CD14-positive monocyte (primary cell): ENCODE results near the gene RPL7L1. TPM values are rescaled to one million over a fixed set of nuclear protein-coding genes. Genes with fewer than 3 reads are reported as not detected.

Experiments used
- DNase-seq, 3 donors: peaks; one replicate each; pipeline ENCODE4 v3.0.0-alpha.2; 2011 to 2022
- H2AFZ ChIP-seq: 2 replicates; pipeline ENCODE4 v1.6.0; 2012; ENCODE audit warnings: mild to moderate bottlenecking, low read depth, low read length, inconsistent platforms; ENCODE audit not compliant: insufficient read depth, poor library complexity, severe bottlenecking
- H3K27ac ChIP-seq, 2 donors: 1 replicate in 1 of 2; 2 replicates in 1 of 2; pipeline ENCODE4 v1.5.1; 2012 to 2013; ENCODE audit warnings: low read length in 2 of 2, control low read depth in 1 of 2, inconsistent platforms in 1 of 2, low read depth in 1 of 2, mild to moderate bottlenecking in 1 of 2
- H3K27me3 ChIP-seq, 2 donors: one replicate each; pipeline versions ENCODE4 v1.6.0 to v1.6.1; 2011 to 2013; ENCODE audit warnings: low read length in 2 of 2; ENCODE audit not compliant: control insufficient read depth in 2 of 2, insufficient read depth in 2 of 2
- H3K36me3 ChIP-seq, 2 donors: replicated peaks in 1 of 2; 1 replicate in 1 of 2; 2 replicates in 1 of 2; pipeline versions ENCODE4 v1.5.1 to v1.6.1; 2012 to 2013; ENCODE audit warnings: low read length in 2 of 2, control low read depth in 1 of 2, inconsistent platforms in 1 of 2, mild to moderate bottlenecking in 1 of 2; ENCODE audit not compliant: insufficient read depth in 2 of 2, control insufficient read depth in 1 of 2
- H3K4me1 ChIP-seq, 2 donors: 1 replicate in 1 of 2; 2 replicates in 1 of 2; pipeline versions ENCODE4 v1.5.1 to v1.6.1; 2012 to 2013; ENCODE audit warnings: low read length in 2 of 2, control low read depth in 1 of 2, inconsistent platforms in 1 of 2, mild to moderate bottlenecking in 1 of 2, moderate library complexity in 1 of 2; ENCODE audit not compliant: insufficient read depth in 2 of 2, control insufficient read depth in 1 of 2
- H3K4me2 ChIP-seq: replicated peaks from 2 replicates; pipeline ENCODE3; 2012; ENCODE audit warnings: low read length, moderate library complexity, mild to moderate bottlenecking; ENCODE audit not compliant: poor library complexity, severe bottlenecking; ENCODE audit errors: extremely low read depth
- H3K4me3 ChIP-seq, 3 experiments: fragments of 200-600 bp in 1 of 3; sonication (generic) in 1 of 3; replicated peaks in 1 of 3; 1 replicate in 2 of 3; 2 replicates in 1 of 3; pipeline ENCODE4 v1.5.1; 2011 to 2013; ENCODE audit warnings: low read length in 3 of 3, mild to moderate bottlenecking in 3 of 3, control low read depth in 2 of 3, low read depth in 2 of 3, inconsistent platforms in 1 of 3, moderate library complexity in 1 of 3
- H3K79me2 ChIP-seq: 2 replicates; pipeline ENCODE4 v1.6.0; 2012; ENCODE audit warnings: mild to moderate bottlenecking, control low read depth, inconsistent platforms, low read length, moderate library complexity; ENCODE audit not compliant: insufficient read depth
- H3K9ac ChIP-seq: 2 replicates; pipeline ENCODE4 v1.6.0; 2017; ENCODE audit warnings: low read length, mild to moderate bottlenecking; ENCODE audit not compliant: insufficient read depth, poor library complexity, severe bottlenecking
- H3K9me3 ChIP-seq, 2 donors: replicated peaks in 1 of 2; 1 replicate in 1 of 2; 2 replicates in 1 of 2; pipeline versions ENCODE4 v1.5.1 to v1.6.1; 2012 to 2013; ENCODE audit warnings: low read length in 2 of 2, control low read depth in 1 of 2; ENCODE audit not compliant: control insufficient read depth in 1 of 2, insufficient read depth in 1 of 2
- H4K20me1 ChIP-seq: 2 replicates; pipeline ENCODE4 v1.6.0; 2012; ENCODE audit warnings: mild to moderate bottlenecking, low read length, control low read depth, moderate library complexity; ENCODE audit not compliant: insufficient read depth
- H3K27ac Mint-ChIP-seq, 7 donors: one replicate each; pipeline ENCODE4 v1.8.0; 2020; ENCODE audit warnings: mild to moderate bottlenecking in 7 of 7, mixed read lengths in 7 of 7, moderate library complexity in 6 of 7, inconsistent platforms in 2 of 7
- H3K27me3 Mint-ChIP-seq, 3 donors: one replicate each; pipeline ENCODE4 v1.8.0; 2021 to 2022; ENCODE audit warnings: low read depth in 3 of 3, mild to moderate bottlenecking in 3 of 3, mixed read lengths in 3 of 3, moderate library complexity in 3 of 3, inconsistent platforms in 1 of 3
- H3K36me3 Mint-ChIP-seq, 2 donors: one replicate each; pipeline ENCODE4 v1.8.0; 2020; ENCODE audit warnings: mixed read lengths in 2 of 2, inconsistent platforms in 1 of 2, mild to moderate bottlenecking in 1 of 2
- H3K4me1 Mint-ChIP-seq: one replicate; pipeline ENCODE4 v1.8.0; 2020; ENCODE audit warnings: mild to moderate bottlenecking, mixed read lengths
- H3K4me3 Mint-ChIP-seq, 2 donors: one replicate each; pipeline ENCODE4 v1.8.0; 2020; ENCODE audit warnings: mild to moderate bottlenecking in 2 of 2, mixed read lengths in 2 of 2, moderate library complexity in 1 of 2
- H3K9me3 Mint-ChIP-seq, 7 donors: one replicate each; pipeline ENCODE4 v1.8.0; 2020 to 2022; ENCODE audit warnings: mixed read lengths in 7 of 7, mild to moderate bottlenecking in 6 of 7, moderate library complexity in 6 of 7, inconsistent platforms in 2 of 7
- WGBS: methylation state at CpG from one replicate; pipeline ENCODE4 v1.1.5; 2013; ENCODE audit warnings: missing lambda C conversion rate; ENCODE audit not compliant: insufficient coverage; 5-methylcytosine and 5-hydroxymethylcytosine counted together
- intact Hi-C, 2 donors: fragments of 100-400 bp; cut with micrococcal nuclease; formaldehyde crosslinking; loops; one replicate each; pipeline versions ENCODE4 v1.15.0 to v1.15.1; 2023
- polyA plus RNA-seq, 3 donors: library from polyadenylated mRNA; depleted of rRNA in 1 of 3; unstranded in 2 of 3; stranded (reverse) in 1 of 3; fragments of 300-500 nt in 2 of 3; fragments of >200 nt in 1 of 3; fragmentation: Illumina TruSeq in 2 of 3; gene quantifications; 1 replicate in 2 of 3; 2 replicates in 1 of 3; pipeline ENCODE4 v1.2.3, GENCODE V29; 2012 to 2021
- TF ChIP-seq, protein P1 (sequence below): fragments of 200-600 bp; IDR thresholded peaks from one replicate; pipeline ENCODE4 v1.8.0; 2022; ENCODE audit warnings: antibody characterized with exemption, mild to moderate bottlenecking

RPL7L1 gene
- polyA plus RNA-seq, 3 donors, result 7.6 to 35.5 (median 29.7) TPM

DNA sequence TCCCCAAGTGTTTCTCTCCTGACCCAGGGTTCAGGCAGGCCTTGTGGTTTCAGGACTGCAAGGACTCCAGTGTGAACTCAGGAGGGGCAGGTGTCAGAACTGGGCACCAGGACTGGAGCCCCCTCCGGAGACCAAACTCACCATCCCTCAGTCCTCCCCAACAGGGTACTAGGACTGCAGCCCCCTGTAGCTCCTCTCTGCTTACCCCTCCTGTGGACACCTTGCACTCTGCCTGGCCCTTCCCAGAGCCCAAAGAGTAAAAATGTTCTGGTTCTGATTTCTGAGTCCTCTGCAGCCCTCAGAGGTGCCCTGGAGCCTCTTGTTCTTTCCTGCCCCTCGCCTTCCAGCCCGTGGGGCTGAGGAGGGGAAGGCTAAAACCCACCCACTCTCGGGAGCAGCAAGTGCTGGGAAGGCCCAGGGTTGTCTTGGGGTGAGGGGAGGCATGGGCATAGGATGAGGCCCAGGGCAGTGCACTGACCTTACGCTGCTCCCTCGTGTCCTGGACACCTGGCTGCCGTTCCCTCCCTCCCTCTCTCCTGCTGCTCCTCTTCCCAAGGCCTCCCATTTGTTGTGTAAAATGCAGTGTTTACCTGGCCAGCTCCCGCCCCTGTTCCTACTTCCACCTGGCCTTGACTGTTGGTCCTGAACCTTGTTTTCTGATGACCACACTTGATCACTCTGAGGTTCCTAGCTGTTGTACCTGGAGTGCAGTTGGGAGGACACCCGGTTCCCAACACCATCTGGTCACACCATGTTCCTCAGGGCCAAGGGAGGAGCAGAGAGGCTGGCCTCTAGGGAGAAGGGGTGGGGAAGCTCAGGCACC, 59.8 kb downstream of the RPL7L1 start:
- no peak overlapping the region for H2AFZ ChIP-seq
- no peak overlapping the region for H3K9ac ChIP-seq
- H3K27me3 Mint-ChIP-seq, result peaks cover 0 to 2% (median 1%) of the 10 kb centered on the region in 3 donors
- TF ChIP-seq, protein P1, sequence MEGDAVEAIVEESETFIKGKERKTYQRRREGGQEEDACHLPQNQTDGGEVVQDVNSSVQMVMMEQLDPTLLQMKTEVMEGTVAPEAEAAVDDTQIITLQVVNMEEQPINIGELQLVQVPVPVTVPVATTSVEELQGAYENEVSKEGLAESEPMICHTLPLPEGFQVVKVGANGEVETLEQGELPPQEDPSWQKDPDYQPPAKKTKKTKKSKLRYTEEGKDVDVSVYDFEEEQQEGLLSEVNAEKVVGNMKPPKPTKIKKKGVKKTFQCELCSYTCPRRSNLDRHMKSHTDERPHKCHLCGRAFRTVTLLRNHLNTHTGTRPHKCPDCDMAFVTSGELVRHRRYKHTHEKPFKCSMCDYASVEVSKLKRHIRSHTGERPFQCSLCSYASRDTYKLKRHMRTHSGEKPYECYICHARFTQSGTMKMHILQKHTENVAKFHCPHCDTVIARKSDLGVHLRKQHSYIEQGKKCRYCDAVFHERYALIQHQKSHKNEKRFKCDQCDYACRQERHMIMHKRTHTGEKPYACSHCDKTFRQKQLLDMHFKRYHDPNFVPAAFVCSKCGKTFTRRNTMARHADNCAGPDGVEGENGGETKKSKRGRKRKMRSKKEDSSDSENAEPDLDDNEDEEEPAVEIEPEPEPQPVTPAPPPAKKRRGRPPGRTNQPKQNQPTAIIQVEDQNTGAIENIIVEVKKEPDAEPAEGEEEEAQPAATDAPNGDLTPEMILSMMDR, result no peak
- H3K36me3 ChIP-seq, result peaks cover 92 to 100% of the 10 kb centered on the region in 2 donors
- no peak for DNase-seq
- peak overlapping the region in 1 of 2 donors; percentile 41 for H3K27ac ChIP-seq
- H4K20me1 ChIP-seq, result peaks cover 96% of the 10 kb centered on the region
- H3K79me2 ChIP-seq, result peaks cover 53% of the 10 kb centered on the region
- H3K4me2 ChIP-seq, result no peak overlapping the region
- peak overlapping the region in 6 of 7 donors; percentile 2 to 82 (median 53) for H3K27ac Mint-ChIP-seq
- no peak overlapping the region for H3K4me3 ChIP-seq
- no peak overlapping the region for H3K4me3 Mint-ChIP-seq
- H3K9me3 Mint-ChIP-seq, result no peaks in the 10 kb centered on the region
- peaks cover 15% of the 10 kb centered on the region for H3K4me1 Mint-ChIP-seq
- 94% methylated on average over 5 of the region's 9 CpGs for whole genome bisulfite sequencing
- no peaks in the 10 kb centered on the region for H3K9me3 ChIP-seq
- peaks cover 14% of the 10 kb centered on the region in 2 donors for H3K4me1 ChIP-seq
- peaks cover 85 to 93% of the 10 kb centered on the region in 2 donors for H3K36me3 Mint-ChIP-seq
- no peaks in the 10 kb centered on the region for H3K27me3 ChIP-seq
- intact Hi-C loops, result loop anchor here (5.0 kb wide), 2 partner anchors 37 to 38 kb away; partner anchors contain the start of gene PEX6 (in 1 of the 2)

Other genes starting within 250 kb of the RPL7L1 start
- under 1 TPM in 1 of 3 donors, not detected in 2; 0.05 TPM for gene PRPH2, start 157.0 kb upstream of the RPL7L1 start, polyA plus RNA-seq
- 10 to 100 TPM; 19.3 to 31.3 (median 30.7) TPM for gene TBCC, start 133.5 kb upstream of the RPL7L1 start, polyA plus RNA-seq
- gene BICRAL, start 97.6 kb upstream of the RPL7L1 start, polyA plus RNA-seq, result 10 to 100 TPM in 1 of 3 donors, 1 to 10 TPM in 2; 1.6 to 14.6 (median 2.2) TPM
- gene PTCRA, start 36.4 kb downstream of the RPL7L1 start, polyA plus RNA-seq, result under 1 TPM; 0.27 to 0.83 (median 0.55) TPM
- 100 to 1,000 TPM; 237 to 295 (median 262) TPM for gene CNPY3, start 49.9 kb downstream of the RPL7L1 start, polyA plus RNA-seq
- 1 to 10 TPM in 1 of 3 donors, under 1 TPM in 2; 0.17 to 7.8 (median 0.31) TPM for gene GNMT, start 81.1 kb downstream of the RPL7L1 start, polyA plus RNA-seq
- 10 to 100 TPM; 10.6 to 16.2 (median 15.5) TPM for gene PEX6, start 99.6 kb downstream of the RPL7L1 start, polyA plus RNA-seq
- 10 to 100 TPM; 10.3 to 24.9 (median 14.9) TPM for gene PPP2R5D, start 105.0 kb downstream of the RPL7L1 start, polyA plus RNA-seq
- gene MEA1, start 134.3 kb downstream of the RPL7L1 start, polyA plus RNA-seq, result 10 to 100 TPM; 31.0 to 59.6 (median 58.8) TPM
- 100 to 1,000 TPM in 2 of 3 donors, 10 to 100 TPM in 1; 51.9 to 141 (median 106) TPM for gene KLHDC3, start 134.6 kb downstream of the RPL7L1 start, polyA plus RNA-seq
- gene RRP36, start 142.0 kb downstream of the RPL7L1 start, polyA plus RNA-seq, result 10 to 100 TPM; 26.6 to 52.5 (median 43.3) TPM
- 10 to 100 TPM in 1 of 3 donors, 1 to 10 TPM in 2; 1.2 to 11.6 (median 2.4) TPM for gene CUL7, start 174.2 kb downstream of the RPL7L1 start, polyA plus RNA-seq
- gene MRPL2, start 179.8 kb downstream of the RPL7L1 start, polyA plus RNA-seq, result 10 to 100 TPM; 23.9 to 26.9 (median 26.3) TPM
- 10 to 100 TPM in 1 of 3 donors, 1 to 10 TPM in 2; 6.0 to 16.2 (median 6.1) TPM for gene KLC4, start 180.0 kb downstream of the RPL7L1 start, polyA plus RNA-seq
- under 1 TPM in 1 of 3 donors, not detected in 2; 0.19 TPM for gene PTK7, start 196.7 kb downstream of the RPL7L1 start, polyA plus RNA-seq